H1 (cell line): ENCODE measurements around the gene HIBCH. TPM values are rescaled to one million over a fixed set of nuclear protein-coding genes. Genes with fewer than 3 reads are reported as not detected.

Experiments used
- CTCF ChIA-PET: fragments of 300-600 bp; sonication (Branson Sonifier 250); formaldehyde crosslinking; loops from one replicate; lab custom pipeline; 2021; ENCODE audit not compliant: partially characterized antibody; lab: Charles Lee
- POLR2A ChIA-PET: fragments of 300-600 bp; sonication (Branson Sonifier 250); formaldehyde crosslinking; loops from one replicate; lab custom pipeline; 2021; ENCODE audit warnings: inconsistent platforms; ENCODE audit not compliant: partially characterized antibody; lab: Charles Lee
- DNase-seq, 2 experiments: peaks; one replicate each; pipeline versions ENCODE4 v3.0.0 to v3.0.0-alpha.2; 2010 to 2022; ENCODE audit warnings: low spot score in 2 of 2, low read depth in 1 of 2, mixed read lengths in 1 of 2
- FAIRE-seq: peaks from 2 replicates; lab custom pipeline; 2011; peaks lifted over from hg19 to GRCh38; lab: Jason Lieb, UNC
- H2AFZ ChIP-seq: 2 replicates; pipeline ENCODE4 v1.8.1; 2012; ENCODE audit warnings: low read length, inconsistent platforms
- H2AK5ac ChIP-seq: 2 replicates; pipeline ENCODE4 v1.6.1; 2013; ENCODE audit warnings: low read depth, low read length
- H2BK120ac ChIP-seq: replicated peaks from 2 replicates; pipeline ENCODE3; 2013; ENCODE audit warnings: low read depth, low read length, inconsistent platforms
- H2BK12ac ChIP-seq: 2 replicates; pipeline ENCODE4 v1.6.1; 2013; ENCODE audit warnings: low read depth, low read length
- H2BK15ac ChIP-seq: 2 replicates; pipeline ENCODE4 v1.6.1; 2013; ENCODE audit warnings: low read length
- H2BK20ac ChIP-seq: 2 replicates; pipeline ENCODE4 v1.6.1; 2013; ENCODE audit warnings: low read length
- H2BK5ac ChIP-seq: 2 replicates; pipeline ENCODE4 v1.6.1; 2013; ENCODE audit warnings: low read depth, low read length
- H3K14ac ChIP-seq: 2 replicates; pipeline ENCODE4 v1.6.1; 2013; ENCODE audit warnings: inconsistent platforms; ENCODE audit not compliant: insufficient read length
- H3K18ac ChIP-seq: 2 replicates; pipeline ENCODE4 v1.6.1; 2013; ENCODE audit warnings: low read length; ENCODE audit errors: extremely low read depth
- H3K23ac ChIP-seq: 2 replicates; pipeline ENCODE4 v1.6.1; 2013; ENCODE audit warnings: inconsistent platforms; ENCODE audit not compliant: insufficient read length
- H3K23me2 ChIP-seq: 2 replicates; pipeline ENCODE4 v1.6.1; 2013; ENCODE audit warnings: low read depth, low read length
- H3K27ac ChIP-seq: 2 replicates; pipeline ENCODE4 v1.6.1; 2011; ENCODE audit warnings: low read depth, low read length, inconsistent platforms
- H3K27me3 ChIP-seq, 4 experiments: replicated peaks in 1 of 4; 1 replicate in 1 of 4; 2 replicates in 3 of 4; pipeline versions ENCODE4 v1.6.1 to v1.8.1; 2011 to 2013; ENCODE audit warnings: low read length in 3 of 4, mild to moderate bottlenecking in 3 of 4, inconsistent platforms in 2 of 4, mixed read lengths in 2 of 4, moderate library complexity in 1 of 4; ENCODE audit not compliant: control insufficient read depth in 3 of 4, insufficient read depth in 3 of 4; ENCODE audit errors: extremely low read depth in 1 of 4
- H3K36me3 ChIP-seq, 4 experiments: 2 replicates each; pipeline versions ENCODE4 v1.6.1 to v1.8.1; 2011 to 2013; ENCODE audit warnings: mild to moderate bottlenecking in 4 of 4, low read length in 3 of 4, moderate library complexity in 2 of 4, control low read depth in 1 of 4, inconsistent platforms in 1 of 4; ENCODE audit not compliant: insufficient read depth in 4 of 4, control insufficient read depth in 2 of 4
- H3K4ac ChIP-seq: replicated peaks from 2 replicates; pipeline ENCODE3; 2013; ENCODE audit warnings: low read length, low read depth, mixed read lengths, inconsistent platforms; ENCODE audit not compliant: insufficient read length
- H3K4me1 ChIP-seq, 4 experiments: replicated peaks in 1 of 4; 1 replicate in 1 of 4; 2 replicates in 3 of 4; pipeline versions ENCODE4 v1.6.1 to v1.8.1; 2011 to 2013; ENCODE audit warnings: low read length in 3 of 4, inconsistent platforms in 2 of 4, mixed read lengths in 1 of 4; ENCODE audit not compliant: insufficient read depth in 4 of 4, control insufficient read depth in 3 of 4
- H3K4me2 ChIP-seq, 2 experiments: 2 replicates each; pipeline versions ENCODE4 v1.6.1 to v1.8.1; 2011 to 2013; ENCODE audit warnings: low read depth in 2 of 2, low read length in 2 of 2, control low read depth in 1 of 2, inconsistent platforms in 1 of 2, mild to moderate bottlenecking in 1 of 2; ENCODE audit not compliant: insufficient read depth in 1 of 2
- H3K4me3 ChIP-seq, 4 experiments: fragments of 200-600, 300-600 bp in 1 of 4; sonication (generic), shearing (Covaris generic), sonication (Bioruptor Twin) in 1 of 4; 2 replicates each; pipeline versions ENCODE4 v1.5.1 to v1.8.1; 2011 to 2016; ENCODE audit warnings: low read length in 4 of 4, low read depth in 3 of 4, control low read depth in 2 of 4, inconsistent platforms in 2 of 4, mild to moderate bottlenecking in 2 of 4, mixed read lengths in 1 of 4, moderate library complexity in 1 of 4; ENCODE audit not compliant: insufficient read depth in 2 of 4; ENCODE audit errors: extremely low read depth in 1 of 4
- H3K56ac ChIP-seq: replicated peaks from 2 replicates; pipeline ENCODE3; 2013; ENCODE audit warnings: low read depth, mild to moderate bottlenecking, mixed read lengths, low read length, inconsistent platforms; ENCODE audit not compliant: insufficient read length
- H3K79me1 ChIP-seq: 2 replicates; pipeline ENCODE4 v1.6.1; 2013; ENCODE audit warnings: low read depth, low read length, control low read depth
- H3K79me2 ChIP-seq, 2 experiments: 2 replicates each; pipeline versions ENCODE4 v1.6.1 to v1.8.1; 2012 to 2013; ENCODE audit warnings: low read length in 2 of 2, mild to moderate bottlenecking in 2 of 2, inconsistent platforms in 1 of 2; ENCODE audit not compliant: insufficient read depth in 2 of 2, control insufficient read depth in 1 of 2
- H3K9ac ChIP-seq, 4 experiments: replicated peaks in 1 of 4; 1 replicate in 1 of 4; 2 replicates in 3 of 4; pipeline versions ENCODE4 v1.6.1 to v1.8.1; 2011 to 2013; ENCODE audit warnings: low read depth in 3 of 4, low read length in 3 of 4, control low read depth in 2 of 4, mild to moderate bottlenecking in 2 of 4, moderate library complexity in 2 of 4, inconsistent platforms in 1 of 4; ENCODE audit errors: extremely low read depth in 1 of 4
- H3K9me3 ChIP-seq, 2 experiments: 2 replicates each; pipeline versions ENCODE4 v1.6.1 to v1.8.1; 2012 to 2013; ENCODE audit warnings: mild to moderate bottlenecking in 2 of 2, moderate library complexity in 2 of 2, control low read depth in 1 of 2, inconsistent platforms in 1 of 2, low read depth in 1 of 2, low read length in 1 of 2, mixed read lengths in 1 of 2; ENCODE audit not compliant: insufficient read depth in 2 of 2
- H4K20me1 ChIP-seq, 2 experiments: replicated peaks in 1 of 2; 2 replicates each; pipeline versions ENCODE3 to v1.8.1; 2011 to 2013; ENCODE audit warnings: inconsistent platforms in 2 of 2, low read length in 2 of 2, mild to moderate bottlenecking in 1 of 2; ENCODE audit not compliant: insufficient read depth in 2 of 2, control insufficient read depth in 1 of 2
- H4K5ac ChIP-seq: 2 replicates; pipeline ENCODE4 v1.6.1; 2013; ENCODE audit warnings: low read length, low read depth, mixed read lengths, inconsistent platforms; ENCODE audit not compliant: insufficient read length
- H4K8ac ChIP-seq: 2 replicates; pipeline ENCODE4 v1.8.0; 2013; ENCODE audit warnings: mild to moderate bottlenecking, moderate library complexity, low read length, inconsistent platforms; ENCODE audit not compliant: insufficient read depth; ENCODE audit errors: extremely low read depth
- H4K91ac ChIP-seq: replicated peaks from 2 replicates; pipeline ENCODE3; 2013; ENCODE audit warnings: low read length, mixed read lengths, inconsistent platforms; ENCODE audit not compliant: insufficient read length
- E2F6 ChIP-seq: IDR thresholded peaks from 2 replicates; pipeline ENCODE4 v1.6.1; 2012; ENCODE audit warnings: inconsistent platforms
- GTF2F1 ChIP-seq: IDR thresholded peaks from 2 replicates; pipeline ENCODE4 v1.6.1; 2012; ENCODE audit warnings: low read depth, low read length, improper control_type of control experiment, borderline replicate concordance
- WGBS, 2 experiments: shearing (Covaris generic) in 1 of 2; methylation state at CpG; one replicate each; pipeline versions ENCODE4 v1.1.6 to v1.1.7; 2013 to 2015; ENCODE audit warnings: low lambda C conversion rate in 2 of 2, mixed read lengths in 2 of 2, inconsistent platforms in 1 of 2, low coverage in 1 of 2, missing lambda C conversion rate in 1 of 2; ENCODE audit not compliant: insufficient replicate concordance in 2 of 2, insufficient coverage in 1 of 2, insufficient read length in 1 of 2; ENCODE audit errors: extremely low coverage in 1 of 2, missing lambda C conversion rate in 1 of 2; 5-methylcytosine and 5-hydroxymethylcytosine counted together
- polyA plus RNA-seq, 7 experiments: library from polyadenylated mRNA; depleted of rRNA in 3 of 7; stranded (reverse) in 5 of 7; unstranded in 2 of 7; fragments of >200 nt in 5 of 7; fragments of 200-250 nt in 2 of 7; gene quantifications; 1 replicate in 5 of 7; 2 replicates in 1 of 7; 4 replicates in 1 of 7; pipeline versions ENCODE4 v1.2.1 to v1.2.3, GENCODE V29; 2011 to 2013; ENCODE audit warnings: missing spikeins in 2 of 7, mixed read lengths in 2 of 7
- total RNA-seq: library from RNA; stranded (reverse); fragmentation: NEBNext Ultra II Directional; extraction: Animal tissue kit (Norgen Biotek cat#: 25700); gene quantifications from 2 replicates; pipeline ENCODE4 v1.2.1, GENCODE V29; 2021

HIBCH gene
- total and polyA plus RNA-seq, 2 of the 8 experiments (the other 6 are each of a cell fraction or from before 2014, with no cell fraction given): 7.5 to 31.8 TPM

- no peak overlapping the region for H2AK5ac ChIP-seq
- H3K4me2 ChIP-seq: no peak overlapping the region
- CTCF ChIA-PET: interaction anchor here (1.2 kb wide), 1 partner anchor 100 kb away, joined by 4 read pairs; no protein-coding TSS in a partner anchor
- no peak overlapping the region for H2BK12ac ChIP-seq
- H4K8ac ChIP-seq: no peak overlapping the region
- H3K4me3 ChIP-seq: no peak overlapping the region
- H2BK5ac ChIP-seq: no peak overlapping the region
- no peak overlapping the region for H2AFZ ChIP-seq
- H3K4me1 ChIP-seq: peaks cover 11 to 27% (median 17%) of the 10 kb centered on the region in 4 experiments
- peaks cover 0 to 13% (median 6%) of the 10 kb centered on the region in 4 experiments; a peak in 4 of 8 replicates for H3K36me3 ChIP-seq
- H3K23ac ChIP-seq: no peak overlapping the region
- H3K79me2 ChIP-seq: no peaks in the 10 kb centered on the region
- no peak overlapping the region for H2BK15ac ChIP-seq
- H3K14ac ChIP-seq: no peak overlapping the region
- 80% methylated on average over 5 of the region's 5 CpGs; no CpG with 5 or more reads in 1 of the 2 experiments for WGBS, 2 experiments
- no peak overlapping the region for H4K91ac ChIP-seq
- no peaks in the 10 kb centered on the region for H3K79me1 ChIP-seq
- H2BK120ac ChIP-seq: no peak overlapping the region
- no peak overlapping the region for H3K18ac ChIP-seq
- no peak overlapping the region for H2BK20ac ChIP-seq
- DNase-seq (no peak), FAIRE-seq (no peak)
- peaks cover 6 to 13% of the 10 kb centered on the region in 2 experiments; a peak in 3 of 4 replicates for H3K9me3 ChIP-seq
- no peak overlapping the region for H3K4ac ChIP-seq
- H3K56ac ChIP-seq: no peak overlapping the region
- no peaks in the 10 kb centered on the region for H4K20me1 ChIP-seq
- peaks cover 0 to 1% (median 0%) of the 10 kb centered on the region in 4 experiments; a peak in 1 of 7 replicates for H3K27me3 ChIP-seq
- H3K27ac ChIP-seq: no peak overlapping the region
- H3K9ac ChIP-seq: no peak overlapping the region
- POLR2A ChIA-PET: no interaction called here
- no peak overlapping the region for H4K5ac ChIP-seq
- H3K23me2 ChIP-seq: 0 out of 2 replicates have a peak, but pooled peaks cover 2% of the 10 kb centered on the region
- TF ChIP-seq GTF2F1 (no peak), E2F6 (no peak)
These were observed 100.4 kb downstream of the HIBCH start for GRCh38 chr2:190219186-190219585.
